ENCODE measurements around the gene TBL1X. TPM values are rescaled to one million over a fixed set of nuclear protein-coding genes. Genes with fewer than 3 reads are reported as not detected.

The TBL1X gene
- total RNA-seq, 4 donors from 2014 or later = 27.7 to 49.1 (median 39.6) TPM

DNA sequence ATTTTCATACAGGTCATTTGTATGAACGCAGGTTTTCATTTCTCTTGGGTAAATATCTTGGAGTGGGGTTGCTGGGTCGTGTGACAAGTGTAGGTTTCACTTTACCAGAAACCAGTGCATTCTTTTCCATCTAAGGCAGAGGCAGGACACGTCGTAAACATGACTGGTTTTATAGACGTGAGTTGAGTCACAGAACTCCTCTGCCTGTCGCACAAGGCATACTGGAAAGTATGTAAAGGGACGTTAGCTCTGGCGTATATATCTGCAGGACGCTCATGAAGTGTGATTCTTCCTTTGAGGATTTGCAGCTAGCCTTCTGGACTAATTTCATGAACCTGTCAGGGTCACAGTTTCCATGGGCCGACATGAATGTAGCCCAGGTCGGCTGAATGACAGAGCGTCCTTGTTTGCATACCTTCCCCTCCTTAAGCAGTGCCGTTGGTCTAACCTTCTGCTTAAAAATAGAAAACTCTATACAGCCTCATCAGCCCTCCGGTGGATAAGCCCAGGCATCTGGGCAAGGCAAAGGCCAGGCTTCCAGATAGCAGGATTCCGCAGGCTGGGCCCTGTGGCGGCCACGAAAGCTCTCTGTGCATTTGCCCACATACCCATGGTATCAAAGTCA is 194.8 kb downstream of the TBL1X start:
- peaks cover 0 to 42% (median 0%) of the 10 kb centered on the region in 3 donors for H3K4me1 ChIP-seq
- no peaks in the 10 kb centered on the region for H3K27me3 ChIP-seq
- peak overlapping the region in 2 of 4 donors; percentile 17 to 66 for H3K27ac ChIP-seq
- no peak overlapping the region for H3K4me3 ChIP-seq
- TF ChIP-seq, protein P1, sequence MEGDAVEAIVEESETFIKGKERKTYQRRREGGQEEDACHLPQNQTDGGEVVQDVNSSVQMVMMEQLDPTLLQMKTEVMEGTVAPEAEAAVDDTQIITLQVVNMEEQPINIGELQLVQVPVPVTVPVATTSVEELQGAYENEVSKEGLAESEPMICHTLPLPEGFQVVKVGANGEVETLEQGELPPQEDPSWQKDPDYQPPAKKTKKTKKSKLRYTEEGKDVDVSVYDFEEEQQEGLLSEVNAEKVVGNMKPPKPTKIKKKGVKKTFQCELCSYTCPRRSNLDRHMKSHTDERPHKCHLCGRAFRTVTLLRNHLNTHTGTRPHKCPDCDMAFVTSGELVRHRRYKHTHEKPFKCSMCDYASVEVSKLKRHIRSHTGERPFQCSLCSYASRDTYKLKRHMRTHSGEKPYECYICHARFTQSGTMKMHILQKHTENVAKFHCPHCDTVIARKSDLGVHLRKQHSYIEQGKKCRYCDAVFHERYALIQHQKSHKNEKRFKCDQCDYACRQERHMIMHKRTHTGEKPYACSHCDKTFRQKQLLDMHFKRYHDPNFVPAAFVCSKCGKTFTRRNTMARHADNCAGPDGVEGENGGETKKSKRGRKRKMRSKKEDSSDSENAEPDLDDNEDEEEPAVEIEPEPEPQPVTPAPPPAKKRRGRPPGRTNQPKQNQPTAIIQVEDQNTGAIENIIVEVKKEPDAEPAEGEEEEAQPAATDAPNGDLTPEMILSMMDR (IDR thresholded peaks at IDR 0.05) = no peak
- TF ChIP-seq POLR2A (IDR thresholded peaks at IDR 0.05) (no peak), EP300 (IDR thresholded peaks at IDR 0.05) (no peak), POLR2AphosphoS5 (IDR thresholded peaks at IDR 0.05) (no peak)
- H3K36me3 ChIP-seq = no peaks in the 10 kb centered on the region
- WGBS, 2 donors (ENCODE audit: low coverage in 1 of 2) = 84 to 89% methylated on average over 2 to 3 of the region's 17 CpGs
- H3K9me3 ChIP-seq = no peaks in the 10 kb centered on the region
- no peak for ATAC-seq

DNA sequence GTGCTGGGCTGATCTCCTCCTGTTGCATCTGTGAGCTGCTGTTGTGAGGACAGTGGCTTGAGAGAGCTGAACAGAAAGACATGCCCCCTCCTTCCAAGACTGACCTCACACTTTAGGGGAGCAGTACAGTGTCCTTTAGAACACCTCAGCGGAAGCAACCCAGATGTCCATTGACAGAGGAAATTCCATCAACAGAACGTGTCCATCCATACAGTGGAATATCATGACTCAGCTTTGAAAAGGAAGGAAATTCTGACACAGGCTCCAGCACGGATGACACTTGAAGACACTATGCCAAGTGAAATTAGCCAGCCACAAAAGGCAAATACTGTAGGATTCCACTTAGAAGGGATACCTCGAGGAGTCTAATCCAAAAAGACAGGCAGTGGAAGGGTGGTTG is 197.3 kb downstream of the TBL1X start:
- Histone ChIP-seq H3K36me3 (no peaks in the 10 kb centered on the region), H3K4me3 (no peak overlapping the region), H3K27me3 (no peaks in the 10 kb centered on the region), H3K27ac (no peak overlapping the region), H3K9me3 (no peaks in the 10 kb centered on the region), H3K4me1 (peaks cover 0 to 36% (median 0%) of the 10 kb centered on the region in 3 donors)
- no peak for TF ChIP-seq POLR2A (IDR thresholded peaks at IDR 0.05)
- no peak for TF ChIP-seq EP300 (IDR thresholded peaks at IDR 0.05)
- TF ChIP-seq, protein P1 (IDR thresholded peaks at IDR 0.05) = no peak
- no peak for TF ChIP-seq POLR2AphosphoS5 (IDR thresholded peaks at IDR 0.05)
- WGBS, 2 donors (ENCODE audit: low coverage in 1 of 2) = 52 to 53% methylated on average over 2 of the region's 4 CpGs
- ATAC-seq = no peak

DNA sequence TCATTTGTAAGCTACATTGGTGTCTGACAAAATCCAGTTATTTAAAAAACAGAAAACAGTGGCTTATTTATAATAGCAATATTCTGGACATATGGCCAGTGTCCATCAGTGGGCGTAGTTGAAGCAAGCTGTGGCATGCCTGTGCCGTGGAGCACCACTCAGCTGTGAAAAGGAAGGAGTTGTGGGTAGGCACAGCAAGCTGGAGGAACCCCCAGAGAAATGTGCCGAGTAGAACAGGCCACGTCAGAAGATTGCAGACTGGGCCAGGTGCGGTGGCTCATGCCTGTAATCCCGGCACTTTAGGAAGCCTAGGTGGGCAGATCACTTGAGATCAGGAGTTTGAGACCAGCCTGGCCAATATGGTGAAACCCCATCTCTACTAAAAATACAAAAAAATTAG is 198.4 kb downstream of the TBL1X start:
- Histone ChIP-seq H3K9me3 (no peaks in the 10 kb centered on the region), H3K4me1 (peaks cover 0 to 30% (median 0%) of the 10 kb centered on the region in 3 donors), H3K27ac (no peak overlapping the region), H3K4me3 (no peak overlapping the region), H3K27me3 (no peaks in the 10 kb centered on the region), H3K36me3 (no peaks in the 10 kb centered on the region)
- no peak for TF ChIP-seq EP300 (IDR thresholded peaks at IDR 0.05)
- TF ChIP-seq, protein P1 (IDR thresholded peaks at IDR 0.05) = no peak
- TF ChIP-seq POLR2AphosphoS5 (IDR thresholded peaks at IDR 0.05) = no peak
- no peak for TF ChIP-seq POLR2A (IDR thresholded peaks at IDR 0.05)
- ATAC-seq = no peak
- 92% methylated on average over 4 of the region's 6 CpGs; no CpG with 5 or more reads in 1 of the 2 donors for WGBS, 2 donors (ENCODE audit: low coverage in 1 of 2)

DNA sequence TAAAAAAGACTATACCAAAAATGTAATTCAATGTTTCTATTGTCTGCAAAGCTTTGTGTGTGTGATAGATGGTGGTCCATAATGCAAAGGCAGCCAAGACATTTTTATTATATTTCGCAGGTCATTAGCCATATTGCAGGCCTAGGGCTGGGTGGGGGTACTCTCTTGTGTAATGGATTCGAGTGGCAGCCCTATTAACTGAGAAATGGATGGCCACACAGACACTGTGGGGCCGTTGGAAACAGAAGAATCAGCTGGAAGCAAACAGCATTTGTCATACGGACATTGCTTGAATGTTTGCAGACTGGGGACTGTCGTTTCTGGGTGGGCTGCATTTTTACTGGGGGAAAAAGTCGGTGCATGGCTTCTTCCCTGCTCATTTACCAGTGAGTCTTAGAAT is 199.4 kb downstream of the TBL1X start:
- Histone ChIP-seq H3K27ac (no peak overlapping the region), H3K9me3 (no peaks in the 10 kb centered on the region), H3K4me3 (no peak overlapping the region), H3K27me3 (no peaks in the 10 kb centered on the region), H3K4me1 (peaks cover 0 to 30% (median 0%) of the 10 kb centered on the region in 3 donors), H3K36me3 (no peaks in the 10 kb centered on the region)
- no peak for ATAC-seq
- TF ChIP-seq, protein P1 (IDR thresholded peaks at IDR 0.05) = no peak
- TF ChIP-seq POLR2A (IDR thresholded peaks at IDR 0.05) = no peak
- no peak for TF ChIP-seq EP300 (IDR thresholded peaks at IDR 0.05)
- TF ChIP-seq POLR2AphosphoS5 (IDR thresholded peaks at IDR 0.05) = no peak
- whole genome bisulfite sequencing, 2 donors (ENCODE audit: low coverage in 1 of 2) = 73% methylated on average over 2 of the region's 6 CpGs; no CpG with 5 or more reads in 1 of the 2 donors

DNA sequence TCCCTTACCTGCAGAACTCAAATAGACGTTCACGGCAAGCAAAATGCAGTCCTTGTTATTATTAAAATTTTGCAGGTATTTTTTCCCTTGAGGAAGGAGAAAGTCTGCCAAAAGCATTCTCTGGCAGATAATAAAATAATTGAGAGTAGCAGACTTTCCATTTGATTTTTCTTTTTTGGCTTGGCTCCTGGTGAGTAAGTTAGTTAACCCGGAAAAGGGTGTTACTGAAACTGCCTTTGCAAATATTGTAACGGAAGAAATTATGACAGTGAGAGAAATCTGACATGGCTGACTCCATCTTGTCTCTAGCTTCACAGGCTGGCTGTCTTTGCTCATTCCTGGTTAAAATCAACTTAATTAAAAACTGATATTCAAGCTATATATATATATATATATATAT is 200.3 kb downstream of the TBL1X start:
- Histone ChIP-seq H3K4me1 (peaks cover 0 to 33% (median 0%) of the 10 kb centered on the region in 3 donors), H3K27me3 (no peaks in the 10 kb centered on the region), H3K4me3 (no peak overlapping the region), H3K27ac (no peak overlapping the region), H3K9me3 (no peaks in the 10 kb centered on the region), H3K36me3 (no peaks in the 10 kb centered on the region)
- no peak for TF ChIP-seq EP300 (IDR thresholded peaks at IDR 0.05)
- TF ChIP-seq POLR2A (IDR thresholded peaks at IDR 0.05) = no peak
- no peak for TF ChIP-seq POLR2AphosphoS5 (IDR thresholded peaks at IDR 0.05)
- TF ChIP-seq, protein P1 (IDR thresholded peaks at IDR 0.05) = no peak
- ATAC-seq = no peak
- 36 to 37% methylated on average over 3 to 4 of the region's 4 CpGs for WGBS, 2 donors (ENCODE audit: low coverage in 1 of 2)
